Muscle layer of duodenum (tissue), 2 donors: Measurements from ENCODE around the gene SETD2.
"Not testable (repeated sequence)": the region's sequence is repeated elsewhere in the genome, so short reads cannot be mapped to it uniquely, and the experiment has no call there.

Experiments used
- H3K27ac ChIP-seq: one replicate; pipeline ENCODE4 v1.7.0; 2013; ENCODE audit warnings: mild to moderate bottlenecking, low read length
- H3K27me3 ChIP-seq: one replicate; pipeline ENCODE4 v1.7.0; 2013; ENCODE audit warnings: low read depth, mild to moderate bottlenecking, control low read depth, low read length
- H3K36me3 ChIP-seq, 2 donors: one replicate each; pipeline ENCODE4 v1.7.0; 2013; ENCODE audit warnings: low read length in 2 of 2, control low read depth in 1 of 2, mild to moderate bottlenecking in 1 of 2; ENCODE audit not compliant: insufficient read depth in 2 of 2, control insufficient read depth in 1 of 2
- H3K4me1 ChIP-seq, 2 donors: one replicate each; pipeline ENCODE4 v1.7.0; 2013; ENCODE audit warnings: low read length in 2 of 2, mild to moderate bottlenecking in 2 of 2, control low read depth in 1 of 2, moderate library complexity in 1 of 2; ENCODE audit not compliant: insufficient read depth in 2 of 2, control insufficient read depth in 1 of 2
- H3K4me3 ChIP-seq, 2 donors: one replicate each; pipeline ENCODE4 v1.7.0; 2013; ENCODE audit warnings: low read length in 2 of 2, low read depth in 1 of 2, mild to moderate bottlenecking in 1 of 2
- H3K9me3 ChIP-seq, 2 donors: one replicate each; pipeline ENCODE4 v1.7.0; 2013; ENCODE audit warnings: low read length in 2 of 2, control low read depth in 1 of 2, mild to moderate bottlenecking in 1 of 2; ENCODE audit not compliant: control insufficient read depth in 1 of 2
- donor health status: healthy.

Gene SETD2

GRCh38 chr3:47149339-47149933 is 14.5 kb downstream of the SETD2 start:
- H3K4me3 ChIP-seq, result no peak overlapping the region
- no peaks in the 10 kb centered on the region for H3K36me3 ChIP-seq
- H3K27ac ChIP-seq, result no peak overlapping the region
- H3K9me3 ChIP-seq, result no peaks in the 10 kb centered on the region
- no peaks in the 10 kb centered on the region for H3K27me3 ChIP-seq
- H3K4me1 ChIP-seq, result peaks cover 0 to 18% of the 10 kb centered on the region in 2 donors

- H3K36me3 ChIP-seq, result no peaks in the 10 kb centered on the region
- H3K4me1 ChIP-seq, result peaks cover 0 to 26% of the 10 kb centered on the region in 2 donors
- H3K27me3 ChIP-seq, result no peaks in the 10 kb centered on the region
- H3K9me3 ChIP-seq, result no peaks in the 10 kb centered on the region
- H3K4me3 ChIP-seq, result no peak overlapping the region
- no peak overlapping the region for H3K27ac ChIP-seq
Observed at GRCh38 chr3:47145272-47145671, 18.6 kb downstream of the SETD2 start.

- H3K4me3 ChIP-seq, result no peak overlapping the region
- no peak overlapping the region for H3K27ac ChIP-seq
- H3K4me1 ChIP-seq, result peaks cover 0 to 15% of the 10 kb centered on the region in 2 donors
- H3K9me3 ChIP-seq, result no peaks in the 10 kb centered on the region
- H3K27me3 ChIP-seq, result no peaks in the 10 kb centered on the region
- H3K36me3 ChIP-seq, result no peaks in the 10 kb centered on the region
Observed at GRCh38 chr3:47143068-47143467, 20.8 kb downstream of the SETD2 start.

- peaks cover 0 to 15% of the 10 kb centered on the region in 2 donors for H3K4me1 ChIP-seq
- H3K9me3 ChIP-seq, H3K36me3 ChIP-seq, H3K27me3 ChIP-seq, H3K4me3 ChIP-seq, H3K27ac ChIP-seq: not testable (repeated sequence)
Observed at GRCh38 chr3:47142536-47142935, 21.4 kb downstream of the SETD2 start.

GRCh38 chr3:47140973-47141461 is 22.9 kb downstream of the SETD2 start:
- H3K27me3 ChIP-seq, H3K9me3 ChIP-seq, H3K27ac ChIP-seq, H3K36me3 ChIP-seq, H3K4me3 ChIP-seq: not testable (repeated sequence)
- peaks cover 0 to 15% of the 10 kb centered on the region in 2 donors for H3K4me1 ChIP-seq

- not testable (repeated sequence) for H3K36me3 ChIP-seq, H3K27me3 ChIP-seq, H3K9me3 ChIP-seq, H3K27ac ChIP-seq, H3K4me3 ChIP-seq
- peaks cover 0 to 14% of the 10 kb centered on the region in 2 donors for H3K4me1 ChIP-seq
Observed at GRCh38 chr3:47140553-47140952, 23.4 kb downstream of the SETD2 start.

GRCh38 chr3:47134311-47134710 is 29.6 kb downstream of the SETD2 start:
- H3K4me3 ChIP-seq, result no peak overlapping the region
- no peaks in the 10 kb centered on the region for H3K9me3 ChIP-seq
- no peak overlapping the region for H3K27ac ChIP-seq
- H3K36me3 ChIP-seq, result no peaks in the 10 kb centered on the region
- no peaks in the 10 kb centered on the region for H3K27me3 ChIP-seq
- H3K4me1 ChIP-seq, result peaks cover 2 to 7% of the 10 kb centered on the region in 2 donors

GRCh38 chr3:47133641-47134040 is 30.3 kb downstream of the SETD2 start:
- H3K36me3 ChIP-seq, result no peaks in the 10 kb centered on the region
- no peak overlapping the region for H3K27ac ChIP-seq
- H3K4me3 ChIP-seq, result no peak overlapping the region
- no peaks in the 10 kb centered on the region for H3K9me3 ChIP-seq
- peaks cover 2 to 7% of the 10 kb centered on the region in 2 donors for H3K4me1 ChIP-seq
- H3K27me3 ChIP-seq, result no peaks in the 10 kb centered on the region

GRCh38 chr3:47130557-47130956 is 33.4 kb downstream of the SETD2 start:
- peaks cover 2 to 7% of the 10 kb centered on the region in 2 donors for H3K4me1 ChIP-seq
- no peaks in the 10 kb centered on the region for H3K27me3 ChIP-seq
- H3K27ac ChIP-seq, result no peak overlapping the region
- no peak overlapping the region for H3K4me3 ChIP-seq
- H3K36me3 ChIP-seq, result no peaks in the 10 kb centered on the region
- H3K9me3 ChIP-seq, result no peaks in the 10 kb centered on the region

- Histone ChIP-seq H3K27ac (no peak overlapping the region), H3K4me1 (peaks cover 0 to 2% of the 10 kb centered on the region in 2 donors)
Observed at GRCh38 chr3:47128137-47128536, 35.8 kb downstream of the SETD2 start.

GRCh38 chr3:47123857-47124256 is 40.1 kb downstream of the SETD2 start:
- Histone ChIP-seq H3K27me3 (no peaks in the 10 kb centered on the region), H3K36me3 (peaks cover 18 to 21% of the 10 kb centered on the region in 2 donors), H3K27ac (no peak overlapping the region), H3K4me3 (no peak overlapping the region), H3K9me3 (no peaks in the 10 kb centered on the region), H3K4me1 (peaks cover 0 to 6% of the 10 kb centered on the region in 2 donors)

More at GRCh38 chr3:47128137-47128536, 35.8 kb downstream of the SETD2 start:
- H3K36me3 ChIP-seq, result peaks cover 12 to 13% of the 10 kb centered on the region in 2 donors
- H3K9me3 ChIP-seq, result no peaks in the 10 kb centered on the region
- H3K27me3 ChIP-seq, result no peaks in the 10 kb centered on the region
- no peak overlapping the region for H3K4me3 ChIP-seq

GRCh38 chr3:47121409-47121808 is 42.5 kb downstream of the SETD2 start:
- no peaks in the 10 kb centered on the region for H3K9me3 ChIP-seq
- H3K27ac ChIP-seq, result no peak overlapping the region
- no peaks in the 10 kb centered on the region for H3K27me3 ChIP-seq
- peaks cover 0 to 6% of the 10 kb centered on the region in 2 donors for H3K4me1 ChIP-seq
- H3K4me3 ChIP-seq, result no peak overlapping the region
- peaks cover 20 to 21% of the 10 kb centered on the region in 2 donors for H3K36me3 ChIP-seq
